HuH-7.5 (cell line): ENCODE data around the gene PIAS4.
A peak's percentile ranks its signal among the peaks of the same experiment; 100 is the strongest.
"Not testable (repeated sequence)": the region's sequence is repeated elsewhere in the genome, so short reads cannot be mapped to it uniquely, and the experiment has no call there.

Experiments
- DNase-seq: peaks from one replicate; pipeline ENCODE4 v3.0.0; 2011; ENCODE audit warnings: low spot score

PIAS4 gene, protein sequence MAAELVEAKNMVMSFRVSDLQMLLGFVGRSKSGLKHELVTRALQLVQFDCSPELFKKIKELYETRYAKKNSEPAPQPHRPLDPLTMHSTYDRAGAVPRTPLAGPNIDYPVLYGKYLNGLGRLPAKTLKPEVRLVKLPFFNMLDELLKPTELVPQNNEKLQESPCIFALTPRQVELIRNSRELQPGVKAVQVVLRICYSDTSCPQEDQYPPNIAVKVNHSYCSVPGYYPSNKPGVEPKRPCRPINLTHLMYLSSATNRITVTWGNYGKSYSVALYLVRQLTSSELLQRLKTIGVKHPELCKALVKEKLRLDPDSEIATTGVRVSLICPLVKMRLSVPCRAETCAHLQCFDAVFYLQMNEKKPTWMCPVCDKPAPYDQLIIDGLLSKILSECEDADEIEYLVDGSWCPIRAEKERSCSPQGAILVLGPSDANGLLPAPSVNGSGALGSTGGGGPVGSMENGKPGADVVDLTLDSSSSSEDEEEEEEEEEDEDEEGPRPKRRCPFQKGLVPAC

DNA sequence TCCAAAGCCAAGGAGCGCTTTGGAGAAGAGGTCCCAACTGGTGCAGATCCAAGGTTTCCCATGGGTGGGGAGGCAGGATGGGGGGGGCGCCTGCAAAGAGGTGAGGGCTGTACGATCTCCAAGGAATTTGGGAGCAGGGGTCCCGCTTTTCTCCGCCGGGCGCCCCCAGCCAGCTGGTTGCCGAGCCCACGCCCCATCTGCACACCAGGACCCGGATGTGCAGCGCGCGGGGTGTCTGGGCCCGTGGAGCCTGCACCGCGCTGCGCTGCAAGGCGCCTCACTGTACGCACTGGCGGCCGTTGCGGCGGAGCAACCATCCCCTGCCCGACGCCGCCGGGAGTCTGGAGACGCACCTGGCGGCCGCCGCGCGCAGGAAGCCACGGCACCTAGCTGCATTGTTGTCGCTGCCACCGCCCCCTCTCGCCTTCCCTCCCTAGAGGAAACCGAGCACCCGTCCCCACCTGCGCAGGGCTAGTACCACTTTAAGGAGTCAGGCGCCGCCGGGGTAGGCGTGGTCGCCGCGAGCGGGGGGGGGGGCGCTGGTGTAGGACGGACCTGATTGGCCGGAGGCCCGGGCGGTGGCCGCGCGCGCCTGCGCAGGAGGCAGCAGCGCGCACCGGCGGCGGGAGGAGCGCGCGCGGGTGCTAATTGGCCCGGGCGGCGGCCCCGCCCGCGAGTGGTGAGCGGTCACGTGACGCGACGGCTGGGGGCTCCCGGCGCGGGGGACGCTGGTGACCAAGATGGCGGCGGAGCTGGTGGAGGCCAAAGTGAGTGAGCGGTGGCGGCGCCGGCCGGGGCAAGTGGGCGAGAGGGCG, at the start of gene PIAS4:
PIAS4 (plus strand) TSS at position 716 of the 815 bp plus-strand sequence; CDS start at position 741, 25 bp downstream.
- peak; percentile 99 for DNase-seq

DNA sequence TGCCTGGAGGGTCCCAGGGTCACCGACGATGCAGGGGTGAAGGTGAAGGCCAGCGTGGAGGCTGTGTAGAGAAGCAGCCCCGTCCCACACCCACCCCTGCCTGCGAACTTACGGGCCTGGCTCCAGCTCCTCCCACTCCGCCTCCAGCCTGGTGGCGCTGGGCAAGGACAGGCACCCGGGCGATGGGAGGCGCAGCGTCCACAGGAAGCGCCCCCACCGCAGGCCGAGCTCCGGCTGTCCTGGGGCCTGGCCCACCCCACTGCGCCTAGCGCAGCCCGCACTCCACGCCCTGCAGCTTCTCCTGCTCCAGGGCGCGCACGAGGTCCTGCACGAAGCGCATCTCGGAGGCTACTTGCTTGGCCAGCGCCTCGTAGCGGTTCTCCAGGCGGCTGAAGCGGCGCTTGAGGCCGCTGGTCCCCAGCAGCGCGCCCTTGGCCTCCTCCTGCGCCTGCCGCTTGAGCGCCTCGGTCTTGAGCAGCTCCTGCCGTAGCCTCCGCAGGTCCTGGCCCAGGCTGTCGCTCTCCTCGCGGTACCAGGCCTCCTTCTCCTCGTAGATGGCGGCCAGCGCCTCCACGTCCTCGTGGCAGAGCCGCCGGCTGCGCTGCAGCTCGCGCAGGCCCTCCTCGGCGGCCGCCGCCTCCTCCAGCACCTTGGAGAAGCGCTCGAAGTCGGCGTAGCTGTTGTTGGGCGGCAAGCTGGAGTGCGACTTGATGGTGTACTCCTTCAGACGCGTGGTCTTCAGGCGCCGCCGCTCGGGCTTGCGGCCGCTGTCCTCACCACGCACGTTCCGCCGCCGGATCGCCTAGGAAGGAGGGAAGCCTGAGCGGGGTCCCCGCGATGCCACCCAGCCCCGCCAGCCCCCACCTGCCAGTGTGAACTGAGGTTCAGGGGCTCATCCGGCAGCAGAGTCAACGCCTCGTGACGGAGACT, 48.4 kb upstream of the PIAS4 start:
- no peak for DNase-seq

DNA sequence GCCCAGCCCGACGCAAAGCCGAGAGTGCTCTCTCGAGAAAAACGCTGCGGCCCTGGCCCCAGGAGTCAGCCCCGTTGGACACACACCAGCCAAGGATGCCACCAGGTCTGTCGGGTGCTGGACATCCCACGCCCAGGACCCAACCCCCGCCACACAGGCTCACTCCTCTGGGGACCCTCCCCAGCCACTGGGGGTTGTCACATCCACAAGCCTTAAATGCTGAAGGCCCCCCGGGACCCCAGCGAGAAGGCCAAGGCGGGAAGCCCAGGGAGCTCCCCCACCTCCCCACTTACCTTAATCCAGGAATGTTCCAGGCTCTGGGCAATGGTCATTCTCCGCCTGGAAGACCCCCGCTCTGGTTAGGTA, 47.8 kb upstream of the PIAS4 start:
- DNase-seq: no peak

DNA sequence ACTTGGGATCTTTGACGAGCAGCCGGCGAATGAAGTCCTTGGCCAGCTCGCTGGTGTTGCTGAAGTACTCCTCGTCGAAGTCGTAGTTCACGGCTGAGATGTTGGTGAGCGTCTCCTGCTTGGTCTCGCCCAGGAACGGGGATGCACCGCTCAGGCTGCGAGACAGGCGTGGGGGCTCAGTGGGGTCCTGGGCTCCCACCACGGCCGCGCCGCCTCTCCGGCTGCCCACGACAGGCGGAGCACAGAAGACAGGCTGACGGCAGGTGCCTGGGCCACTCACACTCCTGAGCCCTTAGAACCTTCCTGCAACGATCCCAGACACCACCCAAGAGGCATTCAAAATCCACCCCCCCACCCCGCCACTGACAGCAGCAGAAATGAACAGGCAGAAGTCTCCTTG, 46.5 kb upstream of the PIAS4 start:
- DNase-seq: no peak

DNA sequence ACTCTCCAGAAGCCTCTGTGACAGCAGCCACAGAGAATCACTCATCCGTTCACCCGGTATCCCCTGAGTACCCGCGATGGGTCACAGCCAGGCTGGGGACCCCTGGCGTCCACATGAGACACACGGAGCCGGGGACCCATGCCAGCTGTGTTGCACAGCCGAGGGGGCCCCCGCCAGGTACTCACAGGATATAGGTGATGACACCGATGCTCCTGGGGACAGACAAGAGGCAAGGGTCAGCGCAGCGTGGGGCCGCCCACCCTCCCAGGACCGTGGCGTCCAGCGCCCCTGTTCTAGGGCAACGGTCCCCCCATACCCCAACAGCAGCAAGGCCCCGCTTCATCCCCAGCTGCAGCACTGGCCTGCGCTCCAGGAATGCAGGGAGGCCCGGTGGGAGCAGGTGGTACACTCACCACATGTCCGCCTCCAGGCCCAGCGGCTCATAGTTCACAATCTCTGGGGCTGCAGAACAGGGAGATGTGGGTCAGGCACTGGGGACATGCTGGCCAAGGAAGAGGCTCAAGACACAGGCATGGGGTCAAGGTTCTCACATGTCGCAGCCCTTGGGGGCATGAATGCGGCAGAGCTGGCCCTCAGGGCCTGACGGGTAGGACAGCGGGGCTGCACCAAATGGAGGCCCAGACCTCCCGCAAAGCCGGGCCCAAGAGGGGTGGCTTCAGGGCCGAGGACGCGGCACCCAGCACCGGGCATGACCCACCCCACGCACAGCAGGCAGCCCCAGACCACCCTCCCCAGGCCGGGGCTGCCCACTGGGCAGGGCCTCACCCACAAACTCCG, 43.9 kb upstream of the PIAS4 start:
- no peak for DNase-seq

DNA sequence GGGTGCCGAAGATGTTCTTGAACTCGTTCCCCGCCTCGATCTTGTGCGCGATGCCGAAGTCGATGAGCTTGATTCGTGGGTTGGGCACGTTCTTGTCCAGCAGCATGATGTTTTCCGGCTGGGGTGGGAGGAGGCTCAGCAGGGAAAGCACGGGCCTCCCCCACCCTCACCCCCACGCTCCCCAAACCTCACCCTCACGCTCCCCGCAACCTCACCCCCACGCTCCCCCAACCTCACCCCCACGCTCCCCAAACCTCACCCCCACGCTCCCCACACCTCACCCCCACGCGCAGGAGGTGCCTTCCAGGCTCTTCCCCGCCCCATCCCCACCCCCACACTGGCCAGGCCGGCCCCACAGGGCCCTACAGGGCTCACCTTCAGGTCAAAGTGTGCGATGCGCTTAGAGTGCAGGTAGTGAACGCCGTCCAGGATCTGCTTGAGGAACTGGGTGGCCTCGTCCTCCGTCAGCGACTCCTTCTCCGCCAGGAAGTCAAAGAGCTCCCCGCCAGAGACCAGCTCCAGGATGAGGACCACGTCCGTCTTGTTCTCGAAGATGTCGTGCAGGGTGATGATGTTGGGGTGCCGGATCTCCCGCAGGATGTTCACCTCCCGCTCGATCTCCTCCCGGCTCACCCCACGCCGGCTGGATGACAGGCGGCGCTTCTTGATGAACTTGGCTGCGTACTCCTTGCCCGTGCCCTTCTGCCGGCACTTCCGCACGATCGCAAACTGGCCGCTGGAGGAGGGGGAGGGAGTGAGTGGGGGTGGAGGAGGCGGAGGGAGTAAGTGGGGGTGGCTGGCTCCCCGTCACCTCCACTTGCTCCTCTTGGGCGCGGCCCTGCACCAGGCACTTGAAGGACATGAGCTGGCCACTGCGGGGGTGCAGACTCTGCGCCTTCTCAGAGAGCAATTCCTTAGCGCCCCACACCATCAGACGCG, 43.0 kb upstream of the PIAS4 start:
- DNase-seq: no peak

DNA sequence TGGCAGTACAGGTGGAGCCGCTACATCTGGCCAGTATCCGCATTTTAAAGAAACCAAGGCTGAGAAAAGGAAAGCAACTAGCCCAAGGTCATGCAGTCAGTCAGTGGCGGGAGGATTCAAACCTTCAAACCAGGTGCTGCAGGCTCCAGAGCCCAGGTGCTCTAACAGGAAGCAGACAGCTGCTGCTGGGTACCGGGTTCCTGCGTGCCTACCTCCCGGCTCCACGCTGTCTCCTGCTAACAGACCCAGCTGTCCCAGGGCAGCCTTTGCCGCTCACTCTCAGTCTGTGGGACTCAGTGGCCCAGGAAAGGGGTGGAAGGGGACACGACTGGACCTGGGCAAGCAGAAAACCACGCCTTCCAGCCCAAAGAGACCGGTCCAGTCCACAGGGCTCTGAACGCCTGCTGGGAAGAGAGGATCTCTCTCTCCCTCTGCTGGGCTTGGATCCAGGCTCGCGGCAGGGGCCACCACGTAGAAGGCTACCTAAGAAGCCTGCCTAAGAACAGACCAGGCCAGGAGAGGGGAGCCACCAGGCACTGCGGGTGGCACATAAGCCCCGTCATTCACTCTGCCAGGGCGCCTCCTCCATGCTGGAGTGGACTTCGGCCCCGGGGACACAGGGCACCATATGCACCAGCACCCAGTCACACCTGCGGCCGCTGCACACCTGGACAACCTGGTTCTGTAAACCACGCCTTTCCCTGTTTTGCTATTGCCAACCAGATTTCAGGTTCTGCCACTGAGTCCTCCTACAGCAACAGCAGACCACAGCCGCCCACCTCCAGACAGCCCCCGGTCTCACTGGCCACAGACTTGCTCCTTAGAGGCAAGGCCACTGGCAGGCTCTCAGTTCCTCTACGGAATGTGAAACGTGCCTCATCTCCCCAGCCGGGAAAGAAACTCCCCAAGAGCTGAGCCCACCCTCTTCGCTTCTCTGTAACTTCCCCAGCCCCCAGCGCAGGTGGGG, 41.2 kb upstream of the PIAS4 start:
- no peak for DNase-seq

DNA sequence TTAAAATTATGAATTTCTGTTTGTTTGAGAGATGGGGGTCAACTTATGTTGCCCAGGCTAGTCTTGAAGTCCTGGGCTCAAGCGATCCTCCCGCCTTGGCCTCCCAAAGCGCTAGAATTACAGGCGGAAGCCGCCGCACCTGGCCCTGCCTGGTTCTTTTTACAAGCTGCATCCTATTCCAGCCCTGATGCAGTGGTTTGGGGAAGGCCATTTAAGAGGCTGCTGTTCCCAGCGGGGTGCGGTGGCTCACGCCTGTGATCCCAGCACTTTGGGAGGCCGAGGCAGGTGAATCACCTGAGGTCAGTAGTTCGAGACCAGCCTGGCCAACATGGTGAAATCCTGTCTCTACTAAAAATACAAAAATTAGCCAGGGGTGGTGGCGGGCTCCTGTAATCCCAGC, 39.6 kb upstream of the PIAS4 start:
- not testable (repeated sequence) for DNase-seq

DNA sequence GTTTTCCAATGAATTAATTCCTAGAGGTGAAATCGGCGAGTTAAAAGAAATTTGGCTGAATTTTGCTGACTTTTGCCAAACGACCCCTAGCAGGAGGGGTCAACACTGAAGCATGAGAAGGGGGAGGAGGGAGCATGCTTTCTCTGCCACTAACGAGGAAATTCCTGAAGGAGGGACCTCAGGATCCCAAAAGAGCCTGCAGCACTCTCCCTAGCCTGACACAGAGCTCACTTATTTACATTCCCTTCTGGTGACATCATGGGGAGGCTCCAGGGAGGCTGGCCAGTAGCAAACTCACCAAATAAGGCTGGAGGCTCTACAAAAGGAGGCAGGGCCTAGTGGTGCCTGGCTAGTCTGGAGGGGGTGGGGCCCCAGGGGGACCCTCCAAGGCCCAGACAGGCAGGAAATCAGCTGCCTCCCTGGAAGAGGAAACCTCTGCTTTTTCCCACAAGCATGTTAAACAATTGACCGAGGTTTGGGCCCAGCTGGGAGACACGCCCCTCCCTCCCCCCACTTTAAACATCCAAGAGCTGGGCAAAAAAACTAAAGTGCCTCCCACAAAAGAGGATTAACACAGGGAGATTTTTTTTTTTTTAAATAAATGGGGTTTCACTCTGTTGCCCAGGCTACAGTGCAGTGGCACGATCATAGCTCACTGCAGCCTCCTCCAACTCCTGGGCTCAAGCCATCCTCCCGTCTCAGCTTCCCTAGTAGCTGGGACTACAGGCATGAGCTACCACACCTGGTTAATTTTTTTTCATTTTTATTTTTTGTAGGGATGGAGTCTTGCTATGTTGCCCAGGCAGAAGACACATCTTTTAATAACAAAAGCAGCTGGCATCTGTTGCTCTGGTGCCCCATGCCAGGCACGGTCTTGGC, 38.7 kb upstream of the PIAS4 start:
- DNase-seq: peak; percentile 96

DNA sequence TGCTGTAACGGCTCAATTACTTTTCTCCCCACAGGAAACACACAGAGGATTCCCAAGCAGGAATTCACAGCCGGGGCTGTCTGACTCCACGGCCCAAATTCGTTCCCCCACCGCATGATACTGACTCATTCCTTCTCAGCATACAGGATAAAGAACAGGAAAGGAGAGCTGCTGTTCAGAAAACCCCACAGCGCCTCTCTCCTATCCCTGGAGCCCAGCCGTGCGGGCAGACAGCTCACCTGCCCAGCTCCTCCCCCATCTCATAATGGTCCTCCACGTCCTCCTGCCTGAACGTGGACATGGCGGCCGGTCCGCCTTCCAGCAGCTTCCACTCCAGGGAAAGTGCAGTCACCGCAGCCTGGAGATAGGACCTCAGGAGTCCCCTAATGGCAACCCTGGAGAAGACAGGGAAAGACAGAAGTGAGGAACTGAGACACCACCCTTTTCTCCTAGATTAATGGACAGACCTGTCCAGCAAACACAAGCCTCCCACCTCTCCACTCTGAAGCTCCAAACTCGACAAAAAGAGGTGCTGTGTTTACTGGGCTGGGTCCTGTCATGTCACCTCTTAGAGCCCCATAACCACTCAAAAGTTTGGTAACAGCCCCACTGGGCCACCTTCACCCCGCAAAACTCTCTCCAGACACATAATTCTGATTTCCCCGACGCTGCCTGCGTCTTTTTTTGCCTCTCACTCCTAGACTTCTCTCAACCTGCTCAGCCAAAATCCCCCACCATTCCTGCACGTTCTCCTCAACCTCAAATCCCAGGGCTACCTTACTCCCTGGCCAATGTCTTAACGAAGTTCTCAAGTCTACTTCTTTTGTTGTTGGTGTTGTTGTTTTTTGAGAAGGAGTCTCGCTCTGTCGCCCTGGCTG, 37.9 kb upstream of the PIAS4 start:
- no peak for DNase-seq

DNA sequence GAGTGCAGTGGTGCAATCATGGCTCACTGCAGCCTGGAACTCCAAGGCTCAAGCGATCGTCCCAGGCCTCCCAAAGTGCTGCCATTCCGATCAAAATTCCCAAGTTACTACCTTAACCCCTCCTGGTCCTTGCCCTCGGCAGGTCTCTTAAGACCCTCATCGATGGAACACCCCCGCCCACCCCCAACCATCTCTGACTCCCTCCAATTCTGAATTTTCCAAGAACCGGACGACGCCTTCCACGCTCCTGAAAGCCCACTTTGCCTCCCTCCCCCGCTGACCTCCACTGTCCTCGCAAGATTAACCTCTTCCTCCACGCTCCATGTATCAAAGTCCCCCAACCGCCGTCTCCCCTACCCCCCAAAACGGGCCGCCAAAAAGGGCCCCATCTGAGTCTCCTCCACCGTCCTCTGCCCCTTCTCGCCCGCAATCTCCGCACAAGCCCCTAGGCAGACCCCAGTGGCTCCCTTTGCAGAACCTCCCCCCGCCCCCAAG, 37.2 kb upstream of the PIAS4 start:
- no peak for DNase-seq

DNA sequence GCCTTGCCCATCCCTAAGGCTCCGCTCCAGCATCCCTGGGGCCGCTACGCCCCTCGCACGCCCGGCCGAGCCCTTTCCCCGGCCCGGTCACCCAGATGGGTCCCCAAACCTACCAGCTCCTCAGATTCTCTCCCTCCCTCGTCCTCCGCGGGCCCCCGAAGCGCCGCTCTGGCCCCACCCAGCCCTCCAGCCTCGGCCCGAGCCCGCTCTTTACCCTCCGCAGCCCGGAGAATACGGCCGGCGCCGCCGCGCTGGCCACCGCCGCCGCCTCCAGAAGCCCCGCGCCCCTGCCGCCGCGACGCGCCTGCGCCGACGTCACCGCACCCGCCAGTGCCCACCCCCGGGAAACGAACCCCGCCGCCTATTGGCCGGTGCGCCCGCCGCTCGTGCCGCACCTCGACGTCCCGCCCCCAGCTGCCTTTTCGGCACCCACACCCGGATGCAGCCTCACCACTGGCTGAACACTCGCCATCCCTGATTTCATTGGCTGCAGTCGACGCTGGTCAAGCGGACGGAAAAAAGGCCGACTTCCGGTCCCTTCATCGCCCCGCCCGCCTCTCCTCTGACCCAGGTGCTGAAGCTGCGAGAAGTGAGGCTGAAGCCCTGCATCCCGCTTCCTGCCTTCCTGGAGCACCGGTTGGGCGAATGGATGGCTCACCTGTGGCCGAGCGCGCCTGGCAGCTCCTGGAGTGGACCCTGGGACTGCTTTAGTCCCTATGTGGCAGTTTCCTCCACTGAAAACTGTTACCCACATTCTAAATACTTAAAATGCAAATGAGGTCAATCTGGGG, 36.5 kb upstream of the PIAS4 start, which contains the start of gene DAPK3:
DAPK3 (minus strand) TSS at position 292 of the 791 bp plus-strand sequence. CDS start 1,364 bp downstream, outside the sequence.
- peak; percentile 97 for DNase-seq

DNA sequence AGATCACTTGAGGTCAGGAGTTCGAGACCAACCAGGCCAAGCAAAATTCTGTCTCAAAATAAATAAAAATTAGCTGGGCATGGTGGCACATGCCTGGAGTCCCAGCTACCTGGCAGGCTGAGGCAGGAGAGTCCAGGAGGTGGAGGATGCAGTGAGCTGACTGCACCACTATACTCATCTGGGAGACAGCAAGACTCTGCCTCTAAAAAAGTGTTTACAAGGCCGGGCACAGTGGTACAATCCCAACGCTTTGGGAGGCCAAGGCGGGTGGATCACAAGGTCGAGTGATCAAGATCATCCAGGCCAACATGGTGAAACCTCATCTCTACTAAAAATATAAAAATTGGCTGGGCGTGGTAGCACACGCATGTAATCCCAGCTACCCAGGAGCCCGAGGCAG, 32.4 kb upstream of the PIAS4 start:
- DNase-seq: no peak

DNA sequence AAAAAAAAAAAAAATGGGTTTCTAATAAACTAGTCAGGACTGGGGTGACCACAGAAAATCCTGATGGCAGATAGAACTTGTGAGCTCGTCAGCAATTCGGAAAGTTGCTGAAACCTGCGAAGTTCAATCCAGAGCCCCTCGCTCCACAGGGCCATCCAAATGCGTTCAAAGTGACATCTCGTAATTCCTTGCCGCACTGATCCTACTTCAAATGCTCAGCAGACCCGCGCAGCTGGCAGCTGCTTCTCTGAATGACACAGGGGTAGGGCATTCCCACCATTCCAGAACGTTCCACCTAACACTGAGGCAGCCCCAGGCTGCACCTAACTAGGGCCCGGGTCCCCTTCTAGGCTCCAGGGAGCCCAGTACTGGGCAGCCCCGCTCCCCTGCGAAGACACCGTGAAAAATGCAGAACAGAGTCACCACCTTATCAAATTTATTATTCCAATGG, 31.9 kb upstream of the PIAS4 start:
- no peak for DNase-seq

DNA sequence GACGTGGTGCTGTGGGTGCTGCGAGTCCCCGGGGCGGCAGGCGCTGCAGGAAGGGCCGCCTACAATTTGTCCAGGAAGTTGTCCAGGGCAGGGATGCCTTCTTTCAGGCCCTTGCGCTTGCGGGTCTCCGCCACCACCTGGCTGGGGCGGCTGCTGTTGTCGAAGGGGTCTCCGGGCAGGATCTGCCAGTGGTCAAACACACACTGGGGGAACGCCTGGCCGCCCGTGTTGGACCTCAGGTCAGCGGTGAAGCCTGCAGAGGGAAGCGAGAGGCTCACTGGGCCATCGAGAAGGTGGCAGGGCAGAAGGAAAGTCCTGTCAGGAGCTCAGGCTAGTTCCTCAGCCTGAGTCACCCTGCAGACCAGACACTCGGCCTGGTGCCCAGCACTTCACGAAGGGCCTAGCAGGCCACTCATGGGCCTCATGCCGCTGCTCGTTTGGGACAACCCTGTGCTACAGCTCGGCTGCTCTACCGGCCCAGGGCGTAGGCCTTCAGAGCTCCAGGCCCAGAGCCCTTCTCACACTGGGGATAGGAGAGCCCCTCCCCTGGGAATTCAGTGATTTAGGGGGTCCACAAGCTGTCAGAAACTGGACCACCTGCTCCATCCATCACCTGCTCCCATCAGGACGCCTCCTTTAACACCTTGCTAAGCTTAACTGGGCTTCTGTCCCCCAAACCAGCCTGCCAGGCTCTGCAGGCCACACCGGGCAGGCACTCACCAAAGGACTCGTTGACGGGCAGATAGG, 30.9 kb upstream of the PIAS4 start:
- DNase-seq: no peak
